Chondrocyte (in vitro differentiated cells): ENCODE results near the gene ACOX1. TPM values are rescaled to one million over a fixed set of nuclear protein-coding genes. Genes with fewer than 3 reads are reported as not detected.

Experiments used
- DNase-seq: peaks from one replicate; pipeline ENCODE4 v3.0.0; 2021; ENCODE audit warnings: mixed read lengths, low spot score
- H3K27ac Mint-ChIP-seq: one replicate; pipeline ENCODE4 v1.8.0; 2021; ENCODE audit warnings: mild to moderate bottlenecking, moderate library complexity, mixed read lengths; ENCODE audit not compliant: unreplicated experiment
- H3K27me3 Mint-ChIP-seq: 2 replicates; pipeline ENCODE4 v1.8.0; 2021; ENCODE audit warnings: low read depth, mixed read lengths
- H3K36me3 Mint-ChIP-seq: 2 replicates; pipeline ENCODE4 v1.8.0; 2021; ENCODE audit warnings: low read depth, mixed read lengths
- H3K4me1 Mint-ChIP-seq: 2 replicates; pipeline ENCODE4 v1.8.0; 2021; ENCODE audit warnings: low read depth, mild to moderate bottlenecking, mixed read lengths
- H3K4me3 Mint-ChIP-seq: one replicate; pipeline ENCODE4 v1.8.0; 2021; ENCODE audit warnings: mild to moderate bottlenecking, moderate library complexity, mixed read lengths; ENCODE audit not compliant: unreplicated experiment
- H3K9me3 Mint-ChIP-seq: 2 replicates; pipeline ENCODE4 v1.8.0; 2021; ENCODE audit warnings: low read depth, mixed read lengths
- total RNA-seq: library from RNA; stranded (reverse); gene quantifications from 3 replicates; pipeline ENCODE4 v1.2.1, GENCODE V29; 2021
- TF ChIP-seq, protein P1 (sequence below): fragments of 200-600 bp; sonication (generic); IDR thresholded peaks from 2 replicates; pipeline ENCODE4 v1.5.0; 2021; ENCODE audit warnings: antibody characterized with exemption, mild to moderate bottlenecking, moderate library complexity

ACOX1 gene
- total RNA-seq, 1 donor from 2014 or later: 50.2 TPM

DNA sequence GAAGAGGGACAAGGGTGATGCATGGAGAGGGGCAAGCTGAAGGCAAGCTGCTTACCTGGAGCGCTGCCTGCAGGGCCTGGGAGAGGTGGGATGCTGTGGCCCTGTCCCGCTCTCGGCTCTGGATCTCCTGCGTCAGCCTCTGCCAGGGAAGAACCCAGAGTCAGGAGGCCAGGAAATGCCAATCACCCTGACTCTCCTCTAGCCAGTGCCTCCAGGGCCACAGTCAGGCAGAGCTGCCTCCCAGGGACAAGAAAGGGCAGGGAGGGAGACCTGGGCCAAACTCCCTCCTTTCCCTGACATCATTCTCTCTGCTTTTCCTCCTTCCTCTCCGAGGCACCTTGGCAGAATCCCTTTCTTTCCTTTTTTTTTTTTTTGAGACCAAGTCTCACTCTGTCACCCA, 33.0 kb upstream of the ACOX1 start:
- H3K36me3 Mint-ChIP-seq: peaks cover 2% of the 10 kb centered on the region
- H3K4me1 Mint-ChIP-seq: peaks cover 5% of the 10 kb centered on the region
- no peak for DNase-seq
- no peak overlapping the region for H3K4me3 Mint-ChIP-seq
- TF ChIP-seq, protein P1, sequence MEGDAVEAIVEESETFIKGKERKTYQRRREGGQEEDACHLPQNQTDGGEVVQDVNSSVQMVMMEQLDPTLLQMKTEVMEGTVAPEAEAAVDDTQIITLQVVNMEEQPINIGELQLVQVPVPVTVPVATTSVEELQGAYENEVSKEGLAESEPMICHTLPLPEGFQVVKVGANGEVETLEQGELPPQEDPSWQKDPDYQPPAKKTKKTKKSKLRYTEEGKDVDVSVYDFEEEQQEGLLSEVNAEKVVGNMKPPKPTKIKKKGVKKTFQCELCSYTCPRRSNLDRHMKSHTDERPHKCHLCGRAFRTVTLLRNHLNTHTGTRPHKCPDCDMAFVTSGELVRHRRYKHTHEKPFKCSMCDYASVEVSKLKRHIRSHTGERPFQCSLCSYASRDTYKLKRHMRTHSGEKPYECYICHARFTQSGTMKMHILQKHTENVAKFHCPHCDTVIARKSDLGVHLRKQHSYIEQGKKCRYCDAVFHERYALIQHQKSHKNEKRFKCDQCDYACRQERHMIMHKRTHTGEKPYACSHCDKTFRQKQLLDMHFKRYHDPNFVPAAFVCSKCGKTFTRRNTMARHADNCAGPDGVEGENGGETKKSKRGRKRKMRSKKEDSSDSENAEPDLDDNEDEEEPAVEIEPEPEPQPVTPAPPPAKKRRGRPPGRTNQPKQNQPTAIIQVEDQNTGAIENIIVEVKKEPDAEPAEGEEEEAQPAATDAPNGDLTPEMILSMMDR: no peak
- no peak overlapping the region for H3K27ac Mint-ChIP-seq
- no peaks in the 10 kb centered on the region for H3K9me3 Mint-ChIP-seq
- peaks cover 5% of the 10 kb centered on the region for H3K27me3 Mint-ChIP-seq

DNA sequence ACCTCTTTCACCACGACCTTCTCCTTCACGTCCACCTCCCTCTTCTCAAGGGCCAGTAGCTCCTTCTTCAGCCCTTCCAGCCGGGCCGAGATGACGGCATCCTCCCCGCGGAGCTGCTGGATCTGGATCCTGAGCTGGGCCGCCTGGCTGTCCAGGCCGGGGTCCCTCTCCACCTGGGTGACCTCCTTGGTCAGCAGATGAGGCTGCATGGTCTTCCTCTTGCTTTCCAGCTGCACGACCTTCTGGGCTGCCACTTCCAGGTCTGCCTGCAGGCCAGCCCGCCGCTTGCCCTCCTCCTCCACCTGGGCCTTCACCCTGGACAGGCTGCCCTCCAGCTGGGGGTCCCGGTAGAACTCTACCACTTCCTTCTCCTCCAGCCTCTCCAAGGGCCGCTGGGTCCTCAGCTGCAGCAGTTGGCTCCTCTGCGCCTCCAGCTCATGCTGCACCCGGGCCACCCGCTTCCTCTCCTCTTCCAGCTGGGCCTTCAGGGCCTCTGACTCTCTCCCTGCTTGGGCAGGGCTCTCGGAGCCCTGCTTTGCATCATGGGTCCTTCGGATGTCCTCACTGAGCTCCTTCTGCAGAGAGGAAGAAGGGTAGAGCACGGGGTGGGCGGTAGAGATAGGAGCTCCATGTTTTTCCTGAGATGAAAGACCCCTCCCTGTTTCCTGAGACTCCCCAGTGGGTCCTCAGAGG, 31.1 kb upstream of the ACOX1 start:
- Mint-ChIP-seq H3K9me3 (no peaks in the 10 kb centered on the region), H3K4me1 (peaks cover 12% of the 10 kb centered on the region), H3K36me3 (peaks cover 3% of the 10 kb centered on the region), H3K27ac (no peak overlapping the region), H3K27me3 (peaks cover 1% of the 10 kb centered on the region), H3K4me3 (no peak overlapping the region)
- DNase-seq: no peak
- TF ChIP-seq, protein P1: no peak

DNA sequence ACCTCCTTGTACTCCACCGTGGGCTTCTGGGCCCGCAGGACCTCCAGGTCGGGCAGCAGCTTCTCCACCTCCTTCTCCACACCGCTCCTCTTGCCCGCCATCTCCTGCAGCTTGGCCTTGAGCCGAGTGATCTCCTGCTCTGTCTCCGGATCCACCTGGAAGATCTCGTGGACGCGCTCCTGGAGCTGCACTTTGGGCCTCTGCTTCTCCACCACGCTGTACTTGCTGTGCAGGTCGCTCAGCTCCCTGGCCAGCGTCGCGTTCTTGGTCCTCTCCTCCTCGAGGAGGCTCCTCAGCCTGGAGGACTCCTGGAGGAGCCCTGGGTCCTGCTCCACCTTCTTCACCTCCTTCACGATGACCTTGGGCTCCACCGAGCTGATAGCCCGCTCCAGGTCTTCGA, 30.5 kb upstream of the ACOX1 start:
- peaks cover 12% of the 10 kb centered on the region for H3K4me1 Mint-ChIP-seq
- H3K36me3 Mint-ChIP-seq: peaks cover 3% of the 10 kb centered on the region
- H3K9me3 Mint-ChIP-seq: no peaks in the 10 kb centered on the region
- H3K4me3 Mint-ChIP-seq: no peak overlapping the region
- TF ChIP-seq, protein P1: no peak
- H3K27me3 Mint-ChIP-seq: peaks cover 1% of the 10 kb centered on the region
- DNase-seq: no peak
- no peak overlapping the region for H3K27ac Mint-ChIP-seq

DNA sequence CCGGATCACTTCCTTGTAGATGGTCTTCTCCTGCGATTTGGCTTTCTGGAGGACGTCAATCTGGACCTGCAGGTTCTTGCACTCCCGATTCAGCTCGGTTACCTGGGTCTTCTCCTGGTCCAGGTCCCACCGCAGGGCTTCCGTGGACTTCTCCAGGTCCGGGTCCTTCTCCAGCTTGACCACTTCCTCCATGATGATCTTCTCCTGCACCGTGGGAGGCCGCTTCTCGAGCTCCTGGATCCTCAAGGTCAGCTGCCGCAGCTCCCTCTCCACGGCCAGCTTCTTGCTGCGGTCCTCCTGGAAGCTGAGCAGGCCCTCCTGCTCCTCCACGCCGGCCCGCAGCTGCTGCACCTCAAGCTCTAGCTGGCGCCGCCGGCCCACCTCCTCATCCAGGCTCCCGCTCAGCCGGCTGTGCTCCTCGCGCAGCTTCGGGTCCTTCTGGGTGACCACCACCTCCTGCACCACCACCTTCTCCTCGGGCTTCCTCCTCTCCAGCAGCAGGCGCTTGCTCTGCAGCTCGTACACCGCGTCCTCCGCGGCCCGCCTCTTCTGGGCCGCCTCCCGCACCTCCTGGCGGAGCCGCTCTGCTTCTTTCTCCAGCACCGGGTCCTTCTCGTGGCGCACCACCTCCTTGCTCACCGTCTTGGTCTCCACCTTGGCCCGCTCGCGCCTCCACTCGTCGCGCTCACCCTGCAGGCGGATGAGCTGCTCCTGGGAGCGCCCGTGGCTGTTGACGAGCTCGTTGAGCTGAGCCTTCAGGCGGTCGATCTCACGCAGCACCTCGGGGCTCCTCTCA, 29.9 kb upstream of the ACOX1 start:
- no peak for DNase-seq
- Mint-ChIP-seq H3K4me3 (no peak overlapping the region), H3K36me3 (peaks cover 3% of the 10 kb centered on the region), H3K27me3 (peaks cover 1% of the 10 kb centered on the region), H3K27ac (no peak overlapping the region), H3K4me1 (peaks cover 9% of the 10 kb centered on the region), H3K9me3 (no peaks in the 10 kb centered on the region)
- TF ChIP-seq, protein P1: no peak

DNA sequence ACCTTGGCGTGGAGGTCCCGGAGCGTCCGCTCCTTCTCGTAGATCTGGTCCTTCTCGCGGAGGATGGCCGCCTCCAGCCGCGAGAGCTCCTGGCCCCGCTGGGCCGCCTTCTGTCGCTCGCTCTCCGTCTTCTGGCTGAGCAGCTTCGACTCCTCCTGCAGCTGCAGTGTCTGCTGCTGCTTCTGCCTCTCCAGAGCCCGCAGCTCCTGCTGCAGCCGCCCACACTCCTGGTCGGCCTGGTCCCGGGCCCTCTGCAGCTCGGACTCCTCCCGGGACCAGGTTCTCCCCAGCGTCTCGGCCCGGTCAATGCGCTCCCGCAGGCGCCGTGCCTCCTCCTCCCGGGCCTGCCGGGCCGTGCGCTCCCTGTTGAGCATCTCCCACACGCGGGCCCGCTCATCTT, 29.2 kb upstream of the ACOX1 start:
- H3K27ac Mint-ChIP-seq: no peak overlapping the region

More for the DNA sequence above, 29.2 kb upstream of the ACOX1 start:
- peaks cover 3% of the 10 kb centered on the region for H3K36me3 Mint-ChIP-seq
- no peak for DNase-seq
- TF ChIP-seq, protein P1: no peak
- no peak overlapping the region for H3K4me3 Mint-ChIP-seq
- H3K27me3 Mint-ChIP-seq: peaks cover 1% of the 10 kb centered on the region
- H3K9me3 Mint-ChIP-seq: no peaks in the 10 kb centered on the region
- H3K4me1 Mint-ChIP-seq: peaks cover 7% of the 10 kb centered on the region
